GM23338 (cell line): ENCODE measurements around the gene RTCA. TPM values are rescaled to one million over a fixed set of nuclear protein-coding genes. Genes with fewer than 3 reads are reported as not detected.
"Not testable (repeated sequence)": the region's sequence is repeated elsewhere in the genome, so short reads cannot be mapped to it uniquely, and the experiment has no call there.

Experiments
- ATAC-seq: fragments of 200-7000 bp; cut with Tn5 transposase; 3 replicates; pipeline ENCODE4 v1.9.1; 2020
- DNase-seq: peaks from one replicate; pipeline ENCODE4 v3.0.0-alpha.2; 2015; ENCODE audit warnings: low spot score
- H2AFZ ChIP-seq: fragments of 200-600 bp; sonication (generic); 2 replicates; pipeline ENCODE4 v1.8.0; 2016; ENCODE audit warnings: antibody characterized with exemption, mild to moderate bottlenecking, moderate library complexity
- H3F3A ChIP-seq: fragments of 200-600 bp; sonication (generic); replicated peaks from 2 replicates; pipeline ENCODE4 v1.8.0; 2017; ENCODE audit warnings: antibody characterized with exemption, mixed run types, low read depth
- H3K27ac ChIP-seq: fragments of 200-600 bp; sonication (generic); 2 replicates; pipeline ENCODE4 v1.6.1; 2016; ENCODE audit warnings: low read depth
- H3K27me3 ChIP-seq: fragments of 200-600 bp; sonication (generic); 2 replicates; pipeline ENCODE4 v1.8.0; 2016; ENCODE audit warnings: mild to moderate bottlenecking, mixed run types, moderate library complexity; ENCODE audit not compliant: insufficient read depth
- H3K36me3 ChIP-seq: fragments of 200-600 bp; sonication (generic); 2 replicates; pipeline ENCODE4 v1.8.0; 2016; ENCODE audit warnings: mild to moderate bottlenecking; ENCODE audit not compliant: insufficient read depth
- H3K4me1 ChIP-seq: fragments of 200-600 bp; sonication (generic); 2 replicates; pipeline ENCODE4 v1.8.0; 2016; ENCODE audit warnings: mild to moderate bottlenecking, moderate library complexity; ENCODE audit not compliant: insufficient read depth
- H3K4me2 ChIP-seq: fragments of 200-600 bp; sonication (generic); 2 replicates; pipeline ENCODE4 v1.7.1; 2017; ENCODE audit warnings: mixed run types
- H3K4me3 ChIP-seq: fragments of 200-600 bp; sonication (generic); 2 replicates; pipeline ENCODE4 v1.6.1; 2016; ENCODE audit warnings: mixed run types
- H3K79me2 ChIP-seq: fragments of 200-600 bp; sonication (generic); replicated peaks from 2 replicates; pipeline ENCODE4 v1.8.0; 2017; ENCODE audit warnings: mild to moderate bottlenecking; ENCODE audit not compliant: insufficient read depth
- H3K9me2 ChIP-seq: fragments of 200-600 bp; sonication (generic); 2 replicates; pipeline ENCODE4 v1.8.0; 2017; ENCODE audit not compliant: insufficient read depth
- H4K20me1 ChIP-seq: fragments of 200-600 bp; sonication (generic); replicated peaks from 2 replicates; pipeline ENCODE4 v1.8.0; 2017; ENCODE audit warnings: mild to moderate bottlenecking; ENCODE audit not compliant: insufficient read depth
- H3K27ac Mint-ChIP-seq: 2 replicates; pipeline ENCODE4 v1.8.0; 2020; ENCODE audit warnings: inconsistent platforms, mild to moderate bottlenecking, moderate library complexity, mixed read lengths
- H3K27me3 Mint-ChIP-seq: 3 replicates; pipeline ENCODE4 v1.8.0; 2022; ENCODE audit warnings: low read depth, mild to moderate bottlenecking, moderate library complexity, mixed read lengths, inconsistent platforms; ENCODE audit not compliant: insufficient read depth, poor library complexity
- H3K36me3 Mint-ChIP-seq: 3 replicates; pipeline ENCODE4 v1.8.0; 2021; ENCODE audit warnings: low read depth, mild to moderate bottlenecking, inconsistent platforms, moderate library complexity, mixed read lengths
- H3K4me1 Mint-ChIP-seq: 3 replicates; pipeline ENCODE4 v1.8.0; 2020; ENCODE audit warnings: mild to moderate bottlenecking, inconsistent platforms, mixed read lengths
- H3K4me3 Mint-ChIP-seq: 3 replicates; pipeline ENCODE4 v1.8.0; 2021; ENCODE audit warnings: moderate library complexity, mild to moderate bottlenecking, inconsistent platforms, mixed read lengths
- H3K9me3 Mint-ChIP-seq: 3 replicates; pipeline ENCODE4 v1.8.0; 2020; ENCODE audit warnings: moderate library complexity, mild to moderate bottlenecking, inconsistent platforms, mixed read lengths
- CREB1 ChIP-seq: fragments of 250-450 bp; sonication (Bioruptor Pico); IDR thresholded peaks from 2 replicates; pipeline ENCODE4 v1.5.0; 2020; ENCODE audit warnings: low read depth, mild to moderate bottlenecking, moderate library complexity
- REST ChIP-seq: IDR thresholded peaks from one replicate; pipeline ENCODE4 v1.6.1; 2018; ENCODE audit warnings: antibody characterized with exemption; ENCODE audit not compliant: unreplicated experiment
- ZNF114 ChIP-seq: fragments of 250-450 bp; sonication (Bioruptor Pico); IDR thresholded peaks from 2 replicates; pipeline ENCODE4 v1.5.0; 2020; ENCODE audit warnings: mild to moderate bottlenecking, moderate library complexity
- polyA plus RNA-seq: library from polyadenylated mRNA; unstranded; fragments of >200 nt; fragmentation: Nextera tagmentation; extraction: Ambion mirVana; gene quantifications from 2 replicates; pipeline ENCODE4 v1.2.1, GENCODE V29; 2016
- total RNA-seq: library from RNA; depleted of rRNA; stranded (reverse); fragments of >200 nt; shearing (Covaris generic); gene quantifications from 2 replicates; pipeline ENCODE4 v1.2.3, GENCODE V29; 2014

RTCA gene
- total and polyA plus RNA-seq, 2 experiments from 2014 or later = 36.6 TPM

DNA sequence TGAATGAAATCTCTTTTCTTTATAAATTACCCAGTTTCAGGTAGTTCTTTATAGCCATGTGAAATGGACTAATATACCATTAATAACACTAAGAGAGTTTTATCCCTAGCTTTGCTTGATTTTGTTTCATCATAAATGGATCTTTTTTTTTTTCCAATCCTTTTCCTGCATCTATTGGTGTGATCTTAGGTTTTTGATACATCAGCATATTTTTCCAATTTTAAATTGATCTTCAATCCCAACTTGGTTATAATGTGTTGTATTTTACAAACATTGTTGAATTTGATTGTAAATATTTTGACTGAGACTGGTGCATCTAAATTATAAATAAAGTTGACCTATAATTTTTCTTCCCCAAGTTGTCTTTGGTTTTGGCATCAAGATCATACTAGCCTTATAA is 4.3 kb upstream of the RTCA start:
- DNase-seq = no peak
- no peak for ATAC-seq
- Histone ChIP-seq H3K4me2 (no peak overlapping the region), H3K4me3 (no peak overlapping the region), H3K9me2 (no peaks in the 10 kb centered on the region), H3K36me3 (no peaks in the 10 kb centered on the region), H3K27ac (no peak overlapping the region), H3K79me2 (peaks cover 5% of the 10 kb centered on the region), H3K4me1 (no peaks in the 10 kb centered on the region; the same call in 1 of the 2 replicates), H4K20me1 (peaks cover under 1% of the 10 kb centered on the region; the same call in 1 of the 2 replicates), H2AFZ (no peak overlapping the region), H3K27me3 (no peaks in the 10 kb centered on the region), H3F3A (no peaks in the 10 kb centered on the region)
- Mint-ChIP-seq H3K4me1 (peaks cover 3% of the 10 kb centered on the region; the same call in 2 of the 3 replicates), H3K36me3 (peaks cover 27% of the 10 kb centered on the region), H3K4me3 (no peak overlapping the region), H3K9me3 (peaks cover 37% of the 10 kb centered on the region), H3K27me3 (peaks cover 13% of the 10 kb centered on the region), H3K27ac (no peak overlapping the region)
- TF ChIP-seq CREB1 (CRISPR knock-in tag) = no peak
- TF ChIP-seq REST = no peak

- H3K27ac Mint-ChIP-seq, DNase-seq, H3K4me1 ChIP-seq, H3K4me3 ChIP-seq, H3K4me1 Mint-ChIP-seq, H3F3A ChIP-seq, H3K4me2 ChIP-seq, H3K4me3 Mint-ChIP-seq, H3K9me2 ChIP-seq, H3K27me3 ChIP-seq, H3K27ac ChIP-seq, H2AFZ ChIP-seq, ATAC-seq, H3K36me3 ChIP-seq, H4K20me1 ChIP-seq: not testable (repeated sequence)
- Mint-ChIP-seq H3K9me3 (peaks cover 30% of the 10 kb centered on the region), H3K27me3 (peaks cover 13% of the 10 kb centered on the region), H3K36me3 (peaks cover 42% of the 10 kb centered on the region)
- H3K79me2 ChIP-seq = peaks cover 19% of the 10 kb centered on the region
These were observed 1.9 kb upstream of the RTCA start for GRCh38 chr1:100264081-100264480.

GRCh38 chr1:100265562-100265930 is 470 bp upstream of the RTCA start:
- peak overlapping the region; percentile 97 for H3K4me2 ChIP-seq
- ATAC-seq (peak; percentile 72), DNase-seq (peak; percentile 70)
- peaks cover 6% of the 10 kb centered on the region for H3K4me1 ChIP-seq
- H2AFZ ChIP-seq = peak overlapping the region; percentile 89
- Mint-ChIP-seq H3K27me3 (peaks cover 13% of the 10 kb centered on the region), H3K4me3 (peak overlapping the region; percentile 100), H3K36me3 (peaks cover 54% of the 10 kb centered on the region), H3K9me3 (peaks cover 21% of the 10 kb centered on the region), H3K4me1 (peaks cover 5% of the 10 kb centered on the region; the same call in 2 of the 3 replicates), H3K27ac (peak overlapping the region; percentile 99)
- H3K27me3 ChIP-seq = no peaks in the 10 kb centered on the region
- H3K36me3 ChIP-seq = peaks cover 10% of the 10 kb centered on the region; the same call in 1 of the 2 replicates
- no peaks in the 10 kb centered on the region for H3K9me2 ChIP-seq
- peaks cover 7% of the 10 kb centered on the region for H4K20me1 ChIP-seq
- peaks cover 19% of the 10 kb centered on the region for H3K79me2 ChIP-seq
- no peaks in the 10 kb centered on the region for H3F3A ChIP-seq
- H3K4me3 ChIP-seq = peak overlapping the region; percentile 92
- TF ChIP-seq REST (no peak), ZNF114 (CRISPR knock-in tag) (no peak)
- H3K27ac ChIP-seq = no peak overlapping the region
